ENCODE data around the gene RNF11.

RNF11 gene

GRCh38 chr1:51321924-51322280 is 85.8 kb downstream of the RNF11 start:
- no peak for TF ChIP-seq TAF1 (IDR thresholded peaks at IDR 0.05; ENCODE audit: borderline replicate concordance, insufficient read depth, low read length)

DNA sequence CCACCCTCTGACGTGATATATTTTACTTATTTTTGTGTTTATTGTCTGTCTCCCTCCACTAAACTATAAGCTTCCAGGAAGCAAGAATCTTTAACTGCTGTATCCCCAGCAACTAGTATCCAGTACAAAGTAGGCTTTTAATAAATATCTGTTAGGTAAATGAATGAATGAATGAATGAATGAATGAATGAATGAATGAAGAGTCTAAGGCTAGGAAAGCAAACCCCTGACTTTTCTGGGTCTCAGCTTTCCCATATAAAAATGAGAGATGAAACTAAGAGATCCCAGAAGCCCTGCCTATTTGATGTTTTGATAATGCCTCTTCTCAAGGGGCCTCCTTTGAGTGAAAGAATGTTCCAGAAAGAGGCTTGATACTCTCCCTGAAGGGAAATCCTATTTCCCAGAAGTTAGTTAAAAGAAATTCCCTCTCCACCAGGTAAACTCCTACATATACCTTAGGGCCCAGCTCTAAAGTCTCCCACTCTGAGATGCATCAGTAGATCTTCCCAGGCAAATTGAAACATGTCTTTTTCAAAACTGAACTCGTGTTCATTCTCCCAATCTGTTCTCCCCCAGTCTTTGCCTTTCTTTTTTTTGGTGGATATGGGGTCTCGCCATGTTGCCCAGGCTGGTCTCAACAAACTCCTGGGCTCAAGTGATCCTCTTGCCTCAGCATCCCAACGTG is 86.5 kb downstream of the RNF11 start:
- TF ChIP-seq TAF1 (IDR thresholded peaks at IDR 0.05; ENCODE audit: borderline replicate concordance, insufficient read depth, low read length) (no peak), SIN3A (IDR thresholded peaks at IDR 0.05; ENCODE audit: borderline replicate concordance, insufficient read depth, low read length) (no peak), REST (IDR thresholded peaks at IDR 0.05; ENCODE audit: insufficient read depth in 1 of 2, low read depth in 2 of 2, low read length in 2 of 2) (no peak), FOXP2 (optimal IDR thresholded peaks at IDR 0.05; ENCODE audit: borderline replicate concordance, extremely low read depth, extremely low read length, insufficient read depth) (no peak), POLR2AphosphoS5 (IDR thresholded peaks at IDR 0.05; ENCODE audit: low read depth, low read length) (no peak)

All from PFSK-1 (cell line).